ENCODE results near the gene SBDS.
A peak's percentile ranks its signal among the peaks of the same experiment; 100 is the strongest.
"Not testable (repeated sequence)": the region's sequence is repeated elsewhere in the genome, so short reads cannot be mapped to it uniquely, and the experiment has no call there.

DNA sequence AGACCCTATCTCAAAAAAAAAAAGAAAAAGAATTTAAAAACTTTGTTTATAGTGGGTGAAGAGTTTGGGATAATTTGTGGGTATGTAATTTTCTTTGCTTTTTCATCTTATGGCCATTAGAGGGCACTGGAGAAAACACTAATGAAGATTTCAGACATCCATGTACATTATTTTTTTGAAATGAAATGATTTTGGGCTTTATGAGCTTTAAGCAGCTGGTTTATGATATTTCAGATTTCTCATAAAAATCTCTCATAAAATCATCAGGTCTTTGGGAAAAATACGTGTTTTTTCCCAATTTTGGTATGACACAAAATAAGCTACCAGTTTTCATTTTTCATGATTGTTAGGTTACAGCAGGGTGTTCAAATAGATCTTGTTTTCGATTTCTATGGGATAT lies 45.4 kb upstream of the SBDS start:
- TF ChIP-seq, protein P1, sequence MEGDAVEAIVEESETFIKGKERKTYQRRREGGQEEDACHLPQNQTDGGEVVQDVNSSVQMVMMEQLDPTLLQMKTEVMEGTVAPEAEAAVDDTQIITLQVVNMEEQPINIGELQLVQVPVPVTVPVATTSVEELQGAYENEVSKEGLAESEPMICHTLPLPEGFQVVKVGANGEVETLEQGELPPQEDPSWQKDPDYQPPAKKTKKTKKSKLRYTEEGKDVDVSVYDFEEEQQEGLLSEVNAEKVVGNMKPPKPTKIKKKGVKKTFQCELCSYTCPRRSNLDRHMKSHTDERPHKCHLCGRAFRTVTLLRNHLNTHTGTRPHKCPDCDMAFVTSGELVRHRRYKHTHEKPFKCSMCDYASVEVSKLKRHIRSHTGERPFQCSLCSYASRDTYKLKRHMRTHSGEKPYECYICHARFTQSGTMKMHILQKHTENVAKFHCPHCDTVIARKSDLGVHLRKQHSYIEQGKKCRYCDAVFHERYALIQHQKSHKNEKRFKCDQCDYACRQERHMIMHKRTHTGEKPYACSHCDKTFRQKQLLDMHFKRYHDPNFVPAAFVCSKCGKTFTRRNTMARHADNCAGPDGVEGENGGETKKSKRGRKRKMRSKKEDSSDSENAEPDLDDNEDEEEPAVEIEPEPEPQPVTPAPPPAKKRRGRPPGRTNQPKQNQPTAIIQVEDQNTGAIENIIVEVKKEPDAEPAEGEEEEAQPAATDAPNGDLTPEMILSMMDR (IDR thresholded peaks at IDR 0.05) = peak in 5 of 7 experiments; percentile 6 to 28 (median 23)
- TF ChIP-seq POLR2A (IDR thresholded peaks at IDR 0.05) = not testable (repeated sequence)
